GM12878 (cell line): Measurements from ENCODE around the gene SEMA3A. TPM values are rescaled to one million over a fixed set of nuclear protein-coding genes. Genes with fewer than 3 reads are reported as not detected.

Experiments used
- ATAC-seq: fragments of 200-7000 bp; cut with Tn5 transposase; 3 replicates; pipeline ENCODE4 v1.9.1; 2020; ENCODE audit warnings: mild to moderate bottlenecking, moderate library complexity
- BruUV-seq: library from RNA; stranded (reverse); fragments of 400-500 nt; replicated peaks from 2 replicates; lab custom pipeline; 2021; lab: Mats Ljungman, UMichigan
- CTCF ChIA-PET: fragments of 300-600 bp; sonication (Branson Sonifier 250); formaldehyde crosslinking; extraction: SDS; loops from one replicate; lab custom pipeline; 2021; ENCODE audit warnings: inconsistent platforms; lab: Yijun Ruan, JAX
- POLR2A ChIA-PET: fragments of 350-600 bp; formaldehyde crosslinking; extraction: SDS; loops from one replicate; lab custom pipeline; 2021; ENCODE audit warnings: inconsistent platforms; lab: Charles Lee
- RAD21 ChIA-PET: fragments of 300-600 bp; sonication (Branson Sonifier 250); formaldehyde crosslinking; loops from one replicate; lab custom pipeline; 2023; ENCODE audit warnings: antibody characterized with exemption; ENCODE audit not compliant: unreplicated experiment; lab: Charles Lee
- SMC1A ChIA-PET: fragments of 300-600 bp; sonication (Branson Sonifier 250); formaldehyde crosslinking; loops from one replicate; lab custom pipeline; 2023; ENCODE audit not compliant: unreplicated experiment, uncharacterized antibody; lab: Charles Lee
- DNase-seq: peaks from one replicate; pipeline ENCODE4 v3.0.0-alpha.2; 2011; ENCODE audit warnings: low read depth, low spot score
- FAIRE-seq: peaks from 3 replicates; lab custom pipeline; 2011; peaks lifted over from hg19 to GRCh38; lab: Jason Lieb, UNC
- H2AFZ ChIP-seq: 2 replicates; pipeline ENCODE4 v1.6.0; 2011; ENCODE audit warnings: low read depth, low read length, control low read depth; ENCODE audit not compliant: control insufficient read depth
- H3K27ac ChIP-seq: 2 replicates; pipeline ENCODE4 v1.5.1; 2011; ENCODE audit warnings: control low read depth; ENCODE audit not compliant: control insufficient read depth, insufficient read depth
- H3K27me3 ChIP-seq, 2 experiments: replicated peaks in 1 of 2; 2 replicates each; pipeline versions ENCODE4 v1.6.0 to v1.6.1; 2011; ENCODE audit warnings: low read length in 1 of 2; ENCODE audit not compliant: control insufficient read depth in 2 of 2, insufficient read depth in 2 of 2
- H3K36me3 ChIP-seq, 2 experiments: 2 replicates each; pipeline ENCODE4 v1.5.1; 2011; ENCODE audit warnings: low read length in 1 of 2; ENCODE audit not compliant: control insufficient read depth in 2 of 2, insufficient read depth in 2 of 2
- H3K4me1 ChIP-seq: 2 replicates; pipeline ENCODE4 v1.6.1; 2011; ENCODE audit warnings: mild to moderate bottlenecking, low read length, moderate library complexity, mixed read lengths; ENCODE audit not compliant: control insufficient read depth, insufficient read depth
- H3K4me2 ChIP-seq: 2 replicates; pipeline ENCODE4 v1.6.0; 2011; ENCODE audit warnings: control low read depth; ENCODE audit not compliant: control insufficient read depth, insufficient read depth
- H3K4me3 ChIP-seq: fragments of 200-600 bp; sonication (generic); 2 replicates; pipeline ENCODE4 v1.5.1; 2016
- H3K79me2 ChIP-seq: 2 replicates; pipeline ENCODE4 v1.6.0; 2011; ENCODE audit warnings: low read length; ENCODE audit not compliant: control insufficient read depth, insufficient read depth
- H3K9ac ChIP-seq: 2 replicates; pipeline ENCODE4 v1.8.0; 2011; ENCODE audit warnings: low read length, control low read depth, mixed read lengths; ENCODE audit not compliant: control insufficient read depth, insufficient read depth
- H3K9me3 ChIP-seq: replicated peaks from 3 replicates; pipeline ENCODE4 v1.5.1; 2011; ENCODE audit warnings: mild to moderate bottlenecking, low read length; ENCODE audit not compliant: control insufficient read depth, insufficient read depth
- H4K20me1 ChIP-seq: 2 replicates; pipeline ENCODE4 v1.6.0; 2011; ENCODE audit not compliant: control insufficient read depth, insufficient read depth
- ATF7 ChIP-seq: fragments of 450-650 bp; IDR thresholded peaks from 2 replicates; pipeline ENCODE4 v1.6.1; 2016; ENCODE audit warnings: low read depth, mild to moderate bottlenecking
- CHD4 ChIP-seq: fragments of 200-600 bp; sonication (generic); IDR thresholded peaks from 2 replicates; pipeline ENCODE4 v1.6.1; 2016; ENCODE audit warnings: mild to moderate bottlenecking
- CREM ChIP-seq: IDR thresholded peaks from 2 replicates; pipeline ENCODE4 v1.6.1; 2014; ENCODE audit warnings: antibody characterized with exemption, low read depth
- EED ChIP-seq: sonication (generic); IDR thresholded peaks from 2 replicates; pipeline ENCODE4 v1.6.1; 2016; ENCODE audit warnings: antibody characterized with exemption, low read depth
- HDAC6 ChIP-seq: fragments of 200-600 bp; sonication (generic); IDR thresholded peaks from one replicate; pipeline ENCODE4 v1.8.0; 2017; ENCODE audit warnings: antibody characterized with exemption; ENCODE audit not compliant: unreplicated experiment
- HDGF ChIP-seq: fragments of 450-650 bp; IDR thresholded peaks from 2 replicates; pipeline ENCODE4 v1.6.1; 2016; ENCODE audit warnings: antibody characterized with exemption
- JUNB ChIP-seq: IDR thresholded peaks from 2 replicates; pipeline ENCODE4 v1.6.1; 2016; ENCODE audit warnings: antibody characterized with exemption, mild to moderate bottlenecking
- KDM1A ChIP-seq: fragments of 200-600 bp; sonication (generic); IDR thresholded peaks from 2 replicates; pipeline ENCODE4 v1.6.1; 2016; ENCODE audit warnings: borderline replicate concordance
- MEF2A ChIP-seq: IDR thresholded peaks from 2 replicates; pipeline ENCODE4 v1.6.1; 2011; ENCODE audit warnings: low read depth, mild to moderate bottlenecking, low read length, moderate library complexity; ENCODE audit not compliant: insufficient read depth
- MXI1 ChIP-seq: fragments of 150-350 bp; IDR thresholded peaks from 2 replicates; pipeline ENCODE4 v1.6.1; 2011; ENCODE audit warnings: low read depth, mild to moderate bottlenecking, inconsistent platforms, low read length, improper control_type of control experiment
- MYB ChIP-seq: fragments of 150-350 bp; IDR thresholded peaks from 2 replicates; pipeline ENCODE4 v1.6.1; 2014; ENCODE audit warnings: mild to moderate bottlenecking, low read depth, low read length, borderline replicate concordance
- SREBF2 ChIP-seq: IDR thresholded peaks from 2 replicates; pipeline ENCODE4 v1.6.1; 2012; ENCODE audit warnings: mild to moderate bottlenecking, low read length
- ZBTB33 ChIP-seq: fragments of 450-650 bp; IDR thresholded peaks from 2 replicates; pipeline ENCODE4 v1.6.1; 2017; ENCODE audit warnings: mild to moderate bottlenecking
- WGBS: methylation state at CpG from one replicate; pipeline ENCODE4 v1.1.6; 2016; ENCODE audit warnings: low lambda C conversion rate; ENCODE audit not compliant: insufficient replicate concordance, insufficient coverage; ENCODE audit errors: missing lambda C conversion rate; 5-methylcytosine and 5-hydroxymethylcytosine counted together
- in situ Hi-C: fragments of 300-500 bp; cut with MboI; formaldehyde crosslinking; loops from 9 replicates; pipeline ENCODE4 v1.14.3; 2018; ENCODE audit warnings: mixed read lengths
- intact Hi-C: fragments of 100-400 bp; cut with micrococcal nuclease; formaldehyde crosslinking; loops from one replicate; pipeline ENCODE4 v1.14.2; 2022; ENCODE audit not compliant: unreplicated experiment
- polyA plus RNA-seq, 11 experiments: library from polyadenylated mRNA; depleted of rRNA in 4 of 11; unstranded in 6 of 11; stranded (reverse) in 5 of 11; fragments of >200 nt; fragmentation: Nextera tagmentation in 4 of 11; fragmentation: Illumina TruSeq in 1 of 11; extraction: Ambion mirVana in 4 of 11; extraction: Trizol in 1 of 11; gene quantifications; 1 replicate in 1 of 11; 2 replicates in 10 of 11; pipeline versions ENCODE4 v1.2.1 to v1.2.3, GENCODE V29; 2011 to 2016; ENCODE audit warnings: inconsistent platforms in 2 of 11, missing spikeins in 2 of 11, low read depth in 1 of 11
- total RNA-seq, 4 experiments: library from RNA; depleted of rRNA in 3 of 4; stranded (reverse); fragments of >200 nt in 3 of 4; fragmentation: Illumina TruSeq in 1 of 4; extraction: Trizol in 1 of 4; gene quantifications; 2 replicates each; pipeline versions ENCODE4 v1.2.1 to v1.2.3, GENCODE V29; 2013 to 2021
- TF ChIP-seq, protein P1 (sequence below): IDR thresholded peaks from 2 replicates; pipeline ENCODE4 v1.6.1; 2011; ENCODE audit warnings: low read depth, low read length, improper control_type of control experiment, borderline replicate concordance

The SEMA3A gene
- total and polyA plus RNA-seq, 10 of the 15 experiments (the other 5 are each of a cell fraction or from before 2014, with no cell fraction given), result 0.01 to 3.3 (median 0.24) TPM

GRCh38 chr7:84100866-84101265 is 93.7 kb downstream of the SEMA3A start:
- no TSS peak for BruUV-seq
- intact Hi-C loops, result no loop called here
- CTCF ChIA-PET, result no interaction called here
- H3K79me2 ChIP-seq, result no peaks in the 10 kb centered on the region
- H4K20me1 ChIP-seq, result no peaks in the 10 kb centered on the region
- FAIRE-seq, result no peak
- H3K27me3 ChIP-seq, result no peaks in the 10 kb centered on the region
- TF ChIP-seq, protein P1, sequence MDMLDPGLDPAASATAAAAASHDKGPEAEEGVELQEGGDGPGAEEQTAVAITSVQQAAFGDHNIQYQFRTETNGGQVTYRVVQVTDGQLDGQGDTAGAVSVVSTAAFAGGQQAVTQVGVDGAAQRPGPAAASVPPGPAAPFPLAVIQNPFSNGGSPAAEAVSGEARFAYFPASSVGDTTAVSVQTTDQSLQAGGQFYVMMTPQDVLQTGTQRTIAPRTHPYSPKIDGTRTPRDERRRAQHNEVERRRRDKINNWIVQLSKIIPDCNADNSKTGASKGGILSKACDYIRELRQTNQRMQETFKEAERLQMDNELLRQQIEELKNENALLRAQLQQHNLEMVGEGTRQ, result no peak
- TF ChIP-seq MEF2A, result no peak
- TF ChIP-seq, all 136 proteins: peak for 0
- Histone ChIP-seq H3K4me3 (no peak overlapping the region), H3K27ac (no peak overlapping the region), H3K4me1 (no peaks in the 10 kb centered on the region), H3K36me3 (no peaks in the 10 kb centered on the region), H3K9me3 (no peaks in the 10 kb centered on the region), H3K9ac (no peak overlapping the region), H2AFZ (no peak overlapping the region), H3K4me2 (no peak overlapping the region)
- WGBS, result 0% methylated on average over 1 of the region's 1 CpG
- ChIA-PET SMC1A (interaction anchor here (0.7 kb wide), 1 partner anchor 19 kb away, joined by 3 read pairs; no protein-coding TSS in a partner anchor), RAD21 (interaction anchor here (1.2 kb wide), 1 partner anchor 19 kb away, joined by 3 read pairs; no protein-coding TSS in a partner anchor), POLR2A (no interaction called here)
- in situ Hi-C loops, result no loop called here
- ATAC-seq (no peak), DNase-seq (no peak)

DNA sequence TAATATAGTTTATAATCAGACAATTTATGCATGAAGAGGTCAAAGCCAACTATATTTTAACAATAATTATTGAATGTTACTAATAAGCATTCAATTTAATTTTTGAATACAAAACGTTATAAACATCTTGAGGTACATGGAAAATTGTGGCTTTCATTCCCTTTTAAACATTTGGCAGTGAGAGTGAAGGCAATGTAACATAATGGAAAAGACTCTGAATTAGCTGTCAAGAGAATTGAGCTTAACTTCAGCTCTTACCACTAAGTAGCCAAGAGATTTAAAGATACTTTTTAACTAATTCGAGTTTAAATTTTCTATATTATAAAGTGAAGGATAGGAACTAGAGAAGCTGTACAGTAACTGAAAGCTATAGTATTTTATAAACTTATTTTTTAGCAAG is 98.6 kb downstream of the SEMA3A start:
- intact Hi-C loops (no loop called here), in situ Hi-C loops (no loop called here)

More for the DNA sequence above, 98.6 kb downstream of the SEMA3A start:
- H3K4me3 ChIP-seq, result no peak overlapping the region
- H3K27ac ChIP-seq, result no peak overlapping the region
- BruUV-seq, result no TSS peak
- ChIA-PET POLR2A (no interaction called here), SMC1A (interaction anchor here (1.1 kb wide), 3 partner anchors 18 to 151 kb away, joined by 3 read pairs; no protein-coding TSS in a partner anchor), RAD21 (no interaction called here), CTCF (no interaction called here)
- TF ChIP-seq MYB (no peak), HDAC6 (no peak), CREM (no peak), JUNB (no peak), KDM1A (no peak), HDGF (no peak), SREBF2 (no peak), ZBTB33 (no peak), CHD4 (no peak), ATF7 (no peak), EED (no peak), MXI1 (no peak)
- H3K4me1 ChIP-seq, result no peaks in the 10 kb centered on the region
- H3K9ac ChIP-seq, result no peak overlapping the region
- H3K27me3 ChIP-seq, result no peaks in the 10 kb centered on the region
- WGBS, result 0% methylated on average over 2 of the region's 2 CpGs
- no peaks in the 10 kb centered on the region for H4K20me1 ChIP-seq
- ATAC-seq, result no peak
- no peak for DNase-seq
- no peaks in the 10 kb centered on the region for H3K9me3 ChIP-seq
- no peak for FAIRE-seq
- no peak overlapping the region for H2AFZ ChIP-seq
- no peaks in the 10 kb centered on the region for H3K36me3 ChIP-seq
- no peaks in the 10 kb centered on the region for H3K79me2 ChIP-seq
- no peak overlapping the region for H3K4me2 ChIP-seq
